NT2/D1 (cell line): ENCODE data around the gene OLAH.

Experiments used
- SUZ12 ChIP-seq: IDR thresholded peaks from 2 replicates; pipeline ENCODE4 v1.6.1; 2011; ENCODE audit not compliant: insufficient read length, insufficient read depth; ENCODE audit errors: extremely low read depth
- YY1 ChIP-seq: IDR thresholded peaks from 2 replicates; pipeline ENCODE4 v1.6.1; 2011; ENCODE audit not compliant: insufficient read length, insufficient read depth

- TF ChIP-seq SUZ12 (no peak), YY1 (no peak)
Measured at GRCh38 chr10:15075421-15075820, 31.7 kb downstream of the OLAH start.
